ENCODE data around the gene ADAM17. TPM values are rescaled to one million over a fixed set of nuclear protein-coding genes. Genes with fewer than 3 reads are reported as not detected.

The ADAM17 gene
- total and polyA plus RNA-seq, 9 of the 15 experiments (the other 6 are each of a cell fraction or from before 2014, with no cell fraction given), result 5.8 to 30.0 (median 19.0) TPM

- 0 out of 2 replicates have a peak, but pooled peaks have one; percentile 6 for TF ChIP-seq DEAF1 (CRISPR knock-in tag; IDR thresholded peaks at IDR 0.05)
- TF ChIP-seq LARP7 (IDR thresholded peaks at IDR 0.05), result peak; percentile 46; the same call in 1 of the 2 replicates
- TF ChIP-seq MEIS2 (IDR thresholded peaks at IDR 0.05; ENCODE audit: partially characterized antibody), result peak; percentile 55
- TF ChIP-seq CTCF (IDR thresholded peaks at IDR 0.05 in 2 of 3, conservative IDR thresholded peaks at IDR 0.05 in 1 of 3; ENCODE audit: insufficient read depth in 2 of 3, low read depth in 1 of 3, low read length in 3 of 3), result peak; percentile 31 to 60 (median 41); a peak in 5 of 6 replicates
- TF ChIP-seq RNF2 (IDR thresholded peaks at IDR 0.05), result peak; percentile 22; the same call in 1 of the 2 replicates
- TF ChIP-seq ZFPM2 (CRISPR knock-in tag; IDR thresholded peaks at IDR 0.05), result no peak
- 0 out of 2 replicates have a peak, but pooled peaks have one; percentile 3 for TF ChIP-seq ZNF324 (CRISPR knock-in tag; IDR thresholded peaks at IDR 0.05)
- TF ChIP-seq FOXK1 (CRISPR knock-in tag; IDR thresholded peaks at IDR 0.05; ENCODE audit: borderline replicate concordance), result no peak
- peak; percentile 97 for TF ChIP-seq POLR2G (IDR thresholded peaks at IDR 0.05; ENCODE audit: low read depth, low read length)
- TF ChIP-seq RBM17 (IDR thresholded peaks at IDR 0.05; ENCODE audit: borderline replicate concordance, low read depth, low read length), result no peak
- peak; percentile 90 for TF ChIP-seq ZNF395 (CRISPR knock-in tag; IDR thresholded peaks at IDR 0.05)
- no peak for TF ChIP-seq HOXB6 (CRISPR knock-in tag; IDR thresholded peaks at IDR 0.05; ENCODE audit: borderline replicate concordance)
- no peak for TF ChIP-seq HNRNPH1 (optimal IDR thresholded peaks at IDR 0.05; ENCODE audit: low read depth, low read length)
- peak; percentile 66; the same call in 1 of the 2 replicates for TF ChIP-seq MYC (IDR thresholded peaks at IDR 0.05; ENCODE audit: low read depth, low read length)
- peak; percentile 80; the same call in 1 of the 2 replicates for TF ChIP-seq MYC (CRISPR knock-in tag; IDR thresholded peaks at IDR 0.05; ENCODE audit: borderline replicate concordance, low read depth)
- 0 out of 2 replicates have a peak, but pooled peaks have one; percentile 23 for TF ChIP-seq NBN (IDR thresholded peaks at IDR 0.05; ENCODE audit: low read depth)
- no peak for TF ChIP-seq NR2C1 (IDR thresholded peaks at IDR 0.05)
- no peak for TF ChIP-seq NR2C1 (tag; IDR thresholded peaks at IDR 0.05)
- no peak for TF ChIP-seq GABPB2 (CRISPR knock-in tag; conservative IDR thresholded peaks at IDR 0.05)
- 0 out of 2 replicates have a peak, but pooled peaks have one; percentile 30 for TF ChIP-seq ATF2 (CRISPR knock-in tag; IDR thresholded peaks at IDR 0.05)
- no peak for TF ChIP-seq MAFG (tag; conservative IDR thresholded peaks at IDR 0.05)
Measured at GRCh38 chr2:9555297-9556120, at the start of gene ADAM17 (continued).
